Measurements from ENCODE around the gene COBL. TPM values are rescaled to one million over a fixed set of nuclear protein-coding genes. Genes with fewer than 3 reads are reported as not detected.

Gene COBL
- polyA plus RNA-seq, 1 donor (not counting 4 experiments of a cell fraction or from before 2014, with no cell fraction given), result 4.5 TPM

- H3K9ac ChIP-seq (ENCODE audit: control insufficient read depth, extremely low read depth, insufficient read depth, low read length), result no peak overlapping the region
- FAIRE-seq, result no peak
- no peaks in the 10 kb centered on the region for H3K79me2 ChIP-seq (ENCODE audit: control insufficient read depth, insufficient read depth, low read length)
- no peak overlapping the region for H2AFZ ChIP-seq (ENCODE audit: control insufficient read depth, low read length)
- H3K9me3 ChIP-seq (ENCODE audit: control insufficient read depth, low read depth, low read length), result no peaks in the 10 kb centered on the region
- H3K4me3 ChIP-seq (ENCODE audit: control insufficient read depth in 2 of 3, extremely low read depth in 1 of 3, insufficient read depth in 2 of 3, low read depth in 1 of 3, low read length in 3 of 3), result no peak overlapping the region
- H3K9me1 ChIP-seq (ENCODE audit: control insufficient read depth, extremely low read depth, insufficient read depth, low read length), result no peaks in the 10 kb centered on the region
- no peak for DNase-seq (ENCODE audit: low read depth, low spot score)
- H3K4me1 ChIP-seq (ENCODE audit: control insufficient read depth, extremely low read depth, insufficient read depth, low read length), result no peaks in the 10 kb centered on the region
- H3K4me2 ChIP-seq (ENCODE audit: control insufficient read depth, extremely low read depth, insufficient read depth, low read depth, low read length), result no peak overlapping the region
- no peaks in the 10 kb centered on the region for H3K27me3 ChIP-seq (ENCODE audit: control insufficient read depth, extremely low read depth, insufficient read depth, low read length)
- H3K27ac ChIP-seq (ENCODE audit: control insufficient read depth, insufficient read depth, low read length), result no peak overlapping the region
- TF ChIP-seq, protein P1, sequence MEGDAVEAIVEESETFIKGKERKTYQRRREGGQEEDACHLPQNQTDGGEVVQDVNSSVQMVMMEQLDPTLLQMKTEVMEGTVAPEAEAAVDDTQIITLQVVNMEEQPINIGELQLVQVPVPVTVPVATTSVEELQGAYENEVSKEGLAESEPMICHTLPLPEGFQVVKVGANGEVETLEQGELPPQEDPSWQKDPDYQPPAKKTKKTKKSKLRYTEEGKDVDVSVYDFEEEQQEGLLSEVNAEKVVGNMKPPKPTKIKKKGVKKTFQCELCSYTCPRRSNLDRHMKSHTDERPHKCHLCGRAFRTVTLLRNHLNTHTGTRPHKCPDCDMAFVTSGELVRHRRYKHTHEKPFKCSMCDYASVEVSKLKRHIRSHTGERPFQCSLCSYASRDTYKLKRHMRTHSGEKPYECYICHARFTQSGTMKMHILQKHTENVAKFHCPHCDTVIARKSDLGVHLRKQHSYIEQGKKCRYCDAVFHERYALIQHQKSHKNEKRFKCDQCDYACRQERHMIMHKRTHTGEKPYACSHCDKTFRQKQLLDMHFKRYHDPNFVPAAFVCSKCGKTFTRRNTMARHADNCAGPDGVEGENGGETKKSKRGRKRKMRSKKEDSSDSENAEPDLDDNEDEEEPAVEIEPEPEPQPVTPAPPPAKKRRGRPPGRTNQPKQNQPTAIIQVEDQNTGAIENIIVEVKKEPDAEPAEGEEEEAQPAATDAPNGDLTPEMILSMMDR (optimal IDR thresholded peaks at IDR 0.05 in 1 of 3, IDR thresholded peaks at IDR 0.05 in 1 of 3, conservative IDR thresholded peaks at IDR 0.05 in 1 of 3; ENCODE audit: extremely low read depth in 1 of 3, insufficient read depth in 2 of 3, low read length in 3 of 3), result peak; percentile 90 to 94 (median 90)
- no peak for TF ChIP-seq EZH2 (IDR thresholded peaks at IDR 0.05; ENCODE audit: low read length)
- no peaks in the 10 kb centered on the region for H4K20me1 ChIP-seq (ENCODE audit: control insufficient read depth, extremely low read depth, insufficient read depth, low read length)
- no peaks in the 10 kb centered on the region for H3K36me3 ChIP-seq (ENCODE audit: control insufficient read depth in 2 of 2, extremely low read depth in 1 of 2, insufficient read depth in 2 of 2, low read length in 2 of 2)
- dilution Hi-C loops (cut with MboI; ENCODE audit: extremely low pct_ligation_motif_present, low sequenced_read_pairs), result no loop called here
These were observed 155.5 kb downstream of the COBL start for GRCh38 chr7:51160990-51161615.

DNA sequence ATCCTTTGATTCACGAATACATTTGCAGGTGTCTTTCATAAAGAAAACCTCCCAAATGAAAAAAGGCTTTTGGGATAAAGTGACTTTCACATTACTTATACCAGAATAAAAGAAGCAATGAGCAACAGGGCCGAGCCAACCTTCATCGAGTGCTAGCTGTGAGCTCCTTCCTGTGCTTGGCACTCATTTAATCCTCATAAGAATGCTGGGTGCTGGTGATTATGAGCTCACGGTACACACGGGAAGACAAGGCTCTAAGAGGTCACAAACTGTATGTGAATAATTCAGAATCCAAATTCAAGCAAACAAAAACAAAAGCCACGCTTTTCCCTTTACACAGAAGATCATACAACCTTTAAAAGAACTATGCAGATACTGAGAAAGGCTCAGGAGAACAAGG lies 156.2 kb downstream of the COBL start:
- H3K27ac ChIP-seq (ENCODE audit: control insufficient read depth, insufficient read depth, low read length), result no peak overlapping the region
- dilution Hi-C loops (cut with MboI; ENCODE audit: extremely low pct_ligation_motif_present, low sequenced_read_pairs), result no loop called here
- FAIRE-seq, result no peak

More for the DNA sequence above, 156.2 kb downstream of the COBL start:
- no peaks in the 10 kb centered on the region for H3K27me3 ChIP-seq (ENCODE audit: control insufficient read depth, extremely low read depth, insufficient read depth, low read length)
- no peaks in the 10 kb centered on the region for H3K79me2 ChIP-seq (ENCODE audit: control insufficient read depth, insufficient read depth, low read length)
- H3K9me1 ChIP-seq (ENCODE audit: control insufficient read depth, extremely low read depth, insufficient read depth, low read length), result no peaks in the 10 kb centered on the region
- H3K36me3 ChIP-seq (ENCODE audit: control insufficient read depth in 2 of 2, extremely low read depth in 1 of 2, insufficient read depth in 2 of 2, low read length in 2 of 2), result no peaks in the 10 kb centered on the region
- no peak overlapping the region for H3K4me3 ChIP-seq (ENCODE audit: control insufficient read depth in 2 of 3, extremely low read depth in 1 of 3, insufficient read depth in 2 of 3, low read depth in 1 of 3, low read length in 3 of 3)
- no peak overlapping the region for H2AFZ ChIP-seq (ENCODE audit: control insufficient read depth, low read length)
- H4K20me1 ChIP-seq (ENCODE audit: control insufficient read depth, extremely low read depth, insufficient read depth, low read length), result no peaks in the 10 kb centered on the region
- no peak overlapping the region for H3K4me2 ChIP-seq (ENCODE audit: control insufficient read depth, extremely low read depth, insufficient read depth, low read depth, low read length)
- no peaks in the 10 kb centered on the region for H3K4me1 ChIP-seq (ENCODE audit: control insufficient read depth, extremely low read depth, insufficient read depth, low read length)
- DNase-seq (ENCODE audit: low read depth, low spot score), result no peak
- H3K9me3 ChIP-seq (ENCODE audit: control insufficient read depth, low read depth, low read length), result no peaks in the 10 kb centered on the region
- H3K9ac ChIP-seq (ENCODE audit: control insufficient read depth, extremely low read depth, insufficient read depth, low read length), result no peak overlapping the region
- no peak for TF ChIP-seq EZH2 (IDR thresholded peaks at IDR 0.05; ENCODE audit: low read length)
- TF ChIP-seq, protein P1 (optimal IDR thresholded peaks at IDR 0.05 in 1 of 3, IDR thresholded peaks at IDR 0.05 in 1 of 3, conservative IDR thresholded peaks at IDR 0.05 in 1 of 3; ENCODE audit: extremely low read depth in 1 of 3, insufficient read depth in 2 of 3, low read length in 3 of 3), result no peak
